GM12878 (cell line): ENCODE data around the gene OR52K2. TPM values are rescaled to one million over a fixed set of nuclear protein-coding genes. Genes with fewer than 3 reads are reported as not detected.

Source experiments
- ATAC-seq: fragments of 200-7000 bp; cut with Tn5 transposase; 3 replicates; pipeline ENCODE4 v1.9.1; 2020; ENCODE audit warnings: mild to moderate bottlenecking, moderate library complexity
- BruUV-seq: library from RNA; stranded (reverse); fragments of 400-500 nt; replicated peaks from 2 replicates; lab custom pipeline; 2021; lab: Mats Ljungman, UMichigan
- CTCF ChIA-PET: fragments of 300-600 bp; sonication (Branson Sonifier 250); formaldehyde crosslinking; extraction: SDS; loops from one replicate; lab custom pipeline; 2021; ENCODE audit warnings: inconsistent platforms; lab: Yijun Ruan, JAX
- POLR2A ChIA-PET: fragments of 350-600 bp; formaldehyde crosslinking; extraction: SDS; loops from one replicate; lab custom pipeline; 2021; ENCODE audit warnings: inconsistent platforms; lab: Charles Lee
- RAD21 ChIA-PET: fragments of 300-600 bp; sonication (Branson Sonifier 250); formaldehyde crosslinking; loops from one replicate; lab custom pipeline; 2023; ENCODE audit warnings: antibody characterized with exemption; ENCODE audit not compliant: unreplicated experiment; lab: Charles Lee
- SMC1A ChIA-PET: fragments of 300-600 bp; sonication (Branson Sonifier 250); formaldehyde crosslinking; loops from one replicate; lab custom pipeline; 2023; ENCODE audit not compliant: unreplicated experiment, uncharacterized antibody; lab: Charles Lee
- DNase-seq: peaks from one replicate; pipeline ENCODE4 v3.0.0-alpha.2; 2011; ENCODE audit warnings: low read depth, low spot score
- FAIRE-seq: peaks from 3 replicates; lab custom pipeline; 2011; peaks lifted over from hg19 to GRCh38; lab: Jason Lieb, UNC
- H2AFZ ChIP-seq: 2 replicates; pipeline ENCODE4 v1.6.0; 2011; ENCODE audit warnings: low read depth, low read length, control low read depth; ENCODE audit not compliant: control insufficient read depth
- H3K27ac ChIP-seq: 2 replicates; pipeline ENCODE4 v1.5.1; 2011; ENCODE audit warnings: control low read depth; ENCODE audit not compliant: control insufficient read depth, insufficient read depth
- H3K27me3 ChIP-seq, 2 experiments: replicated peaks in 1 of 2; 2 replicates each; pipeline versions ENCODE4 v1.6.0 to v1.6.1; 2011; ENCODE audit warnings: low read length in 1 of 2; ENCODE audit not compliant: control insufficient read depth in 2 of 2, insufficient read depth in 2 of 2
- H3K36me3 ChIP-seq, 2 experiments: 2 replicates each; pipeline ENCODE4 v1.5.1; 2011; ENCODE audit warnings: low read length in 1 of 2; ENCODE audit not compliant: control insufficient read depth in 2 of 2, insufficient read depth in 2 of 2
- H3K4me1 ChIP-seq: 2 replicates; pipeline ENCODE4 v1.6.1; 2011; ENCODE audit warnings: mild to moderate bottlenecking, low read length, moderate library complexity, mixed read lengths; ENCODE audit not compliant: control insufficient read depth, insufficient read depth
- H3K4me2 ChIP-seq: 2 replicates; pipeline ENCODE4 v1.6.0; 2011; ENCODE audit warnings: control low read depth; ENCODE audit not compliant: control insufficient read depth, insufficient read depth
- H3K4me3 ChIP-seq: fragments of 200-600 bp; sonication (generic); 2 replicates; pipeline ENCODE4 v1.5.1; 2016
- H3K79me2 ChIP-seq: 2 replicates; pipeline ENCODE4 v1.6.0; 2011; ENCODE audit warnings: low read length; ENCODE audit not compliant: control insufficient read depth, insufficient read depth
- H3K9ac ChIP-seq: 2 replicates; pipeline ENCODE4 v1.8.0; 2011; ENCODE audit warnings: low read length, control low read depth, mixed read lengths; ENCODE audit not compliant: control insufficient read depth, insufficient read depth
- H3K9me3 ChIP-seq: replicated peaks from 3 replicates; pipeline ENCODE4 v1.5.1; 2011; ENCODE audit warnings: mild to moderate bottlenecking, low read length; ENCODE audit not compliant: control insufficient read depth, insufficient read depth
- H4K20me1 ChIP-seq: 2 replicates; pipeline ENCODE4 v1.6.0; 2011; ENCODE audit not compliant: control insufficient read depth, insufficient read depth
- CEBPB ChIP-seq, 2 experiments: fragments of 150-350 bp in 1 of 2; IDR thresholded peaks; 2 replicates each; pipeline ENCODE4 v1.6.1; 2012 to 2014; ENCODE audit warnings: low read depth in 2 of 2, low read length in 2 of 2, borderline replicate concordance in 1 of 2, inconsistent platforms in 1 of 2
- CEBPZ ChIP-seq: fragments of 150-350 bp; IDR thresholded peaks from 2 replicates; pipeline ENCODE4 v1.6.1; 2016; ENCODE audit warnings: low read depth, low read length
- ELK1 ChIP-seq: IDR thresholded peaks from 2 replicates; pipeline ENCODE4 v1.6.1; 2012; ENCODE audit warnings: low read depth, low read length, improper control_type of control experiment
- HCFC1 ChIP-seq: fragments of 150-350 bp; IDR thresholded peaks from 2 replicates; pipeline ENCODE4 v1.6.1; 2014; ENCODE audit warnings: low read length
- HSF1 ChIP-seq: fragments of 150-350 bp; IDR thresholded peaks from 2 replicates; pipeline ENCODE4 v1.6.1; 2014; ENCODE audit warnings: mild to moderate bottlenecking, low read depth, low read length
- NFYB ChIP-seq: IDR thresholded peaks from 2 replicates; pipeline ENCODE4 v1.6.1; 2011; ENCODE audit warnings: low read depth, mild to moderate bottlenecking, low read length, improper control_type of control experiment, moderate library complexity; ENCODE audit not compliant: insufficient read depth
- POU2F2 ChIP-seq: IDR thresholded peaks from 3 replicates; pipeline ENCODE4 v1.6.1; 2011; ENCODE audit warnings: low read depth, mild to moderate bottlenecking, low read length, borderline replicate concordance
- RAD21 ChIP-seq: IDR thresholded peaks from 2 replicates; pipeline ENCODE4 v1.6.1; 2011; ENCODE audit warnings: mild to moderate bottlenecking, low read depth, low read length, moderate library complexity; ENCODE audit not compliant: insufficient read depth
- SPI1 ChIP-seq: IDR thresholded peaks from 2 replicates; pipeline ENCODE4 v1.6.1; 2011; ENCODE audit warnings: low read depth, mild to moderate bottlenecking, low read length, moderate library complexity, borderline replicate concordance; ENCODE audit not compliant: insufficient read depth
- TBL1XR1 ChIP-seq: IDR thresholded peaks from 2 replicates; pipeline ENCODE4 v1.6.1; 2012; ENCODE audit warnings: low read depth, low read length, improper control_type of control experiment
- ZBED1 ChIP-seq: IDR thresholded peaks from 2 replicates; pipeline ENCODE4 v1.6.1; 2016; ENCODE audit warnings: borderline replicate concordance
- ZNF217 ChIP-seq: fragments of 450-650 bp; IDR thresholded peaks from 2 replicates; pipeline ENCODE4 v1.6.1; 2017; ENCODE audit warnings: antibody characterized with exemption, mild to moderate bottlenecking
- ZSCAN29 ChIP-seq: fragments of 450-650 bp; IDR thresholded peaks from 2 replicates; pipeline ENCODE4 v1.6.1; 2017; ENCODE audit warnings: mild to moderate bottlenecking, moderate library complexity
- WGBS: methylation state at CpG from one replicate; pipeline ENCODE4 v1.1.6; 2016; ENCODE audit warnings: low lambda C conversion rate; ENCODE audit not compliant: insufficient replicate concordance, insufficient coverage; ENCODE audit errors: missing lambda C conversion rate; 5-methylcytosine and 5-hydroxymethylcytosine counted together
- in situ Hi-C: fragments of 300-500 bp; cut with MboI; formaldehyde crosslinking; loops from 9 replicates; pipeline ENCODE4 v1.14.3; 2018; ENCODE audit warnings: mixed read lengths
- intact Hi-C: fragments of 100-400 bp; cut with micrococcal nuclease; formaldehyde crosslinking; loops from one replicate; pipeline ENCODE4 v1.14.2; 2022; ENCODE audit not compliant: unreplicated experiment
- polyA plus RNA-seq, 11 experiments: library from polyadenylated mRNA; depleted of rRNA in 4 of 11; unstranded in 6 of 11; stranded (reverse) in 5 of 11; fragments of >200 nt; fragmentation: Nextera tagmentation in 4 of 11; fragmentation: Illumina TruSeq in 1 of 11; extraction: Ambion mirVana in 4 of 11; extraction: Trizol in 1 of 11; gene quantifications; 1 replicate in 1 of 11; 2 replicates in 10 of 11; pipeline versions ENCODE4 v1.2.1 to v1.2.3, GENCODE V29; 2011 to 2016; ENCODE audit warnings: inconsistent platforms in 2 of 11, missing spikeins in 2 of 11, low read depth in 1 of 11
- total RNA-seq, 4 experiments: library from RNA; depleted of rRNA in 3 of 4; stranded (reverse); fragments of >200 nt in 3 of 4; fragmentation: Illumina TruSeq in 1 of 4; extraction: Trizol in 1 of 4; gene quantifications; 2 replicates each; pipeline versions ENCODE4 v1.2.1 to v1.2.3, GENCODE V29; 2013 to 2021
- TF ChIP-seq, protein P1 (sequence below): IDR thresholded peaks from 2 replicates; pipeline ENCODE4 v1.6.1; 2011; ENCODE audit warnings: borderline replicate concordance, low read depth, mild to moderate bottlenecking, moderate library complexity, mixed read lengths, low read length; ENCODE audit not compliant: insufficient read depth; ENCODE audit errors: extremely low read length
- TF ChIP-seq, protein P2 (sequence below): fragments of 450-650 bp; IDR thresholded peaks from 2 replicates; pipeline ENCODE4 v1.6.1; 2018; ENCODE audit warnings: mild to moderate bottlenecking, low read depth, moderate library complexity; ENCODE audit not compliant: partially characterized antibody

Gene OR52K2
- total and polyA plus RNA-seq, 10 of the 15 experiments (the other 5 are each of a cell fraction or from before 2014, with no cell fraction given) = not detected

DNA sequence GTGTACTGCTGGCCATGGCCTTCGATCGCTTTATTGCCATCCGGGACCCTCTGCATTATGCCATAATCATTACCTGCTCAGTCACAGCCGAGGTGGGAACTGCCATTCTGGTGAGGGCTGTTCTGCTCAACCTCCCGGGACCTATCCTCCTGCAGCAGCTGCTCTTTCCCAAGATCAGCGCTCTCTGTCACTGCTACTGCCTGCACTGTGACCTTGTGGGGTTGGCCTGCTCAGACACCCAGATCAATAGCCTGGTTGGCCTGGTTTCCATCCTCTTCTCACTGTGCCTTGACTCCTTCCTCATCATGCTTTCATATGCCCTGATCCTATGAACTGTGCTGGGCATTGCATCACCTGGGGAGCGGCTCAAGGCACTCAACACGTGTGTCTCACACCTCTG, 30.7 kb upstream of the OR52K2 start:
- SMC1A ChIA-PET = no interaction called here
- H2AFZ ChIP-seq = no peak overlapping the region
- RAD21 ChIA-PET = no interaction called here
- no peaks in the 10 kb centered on the region for H3K9me3 ChIP-seq
- 30% methylated on average over 8 of the region's 8 CpGs for WGBS
- in situ Hi-C loops (no loop called here), intact Hi-C loops (no loop called here)
- H3K4me2 ChIP-seq = no peak overlapping the region
- CTCF ChIA-PET = no interaction called here
- no peak overlapping the region for H3K9ac ChIP-seq
- no peak overlapping the region for H3K4me3 ChIP-seq
- BruUV-seq = no TSS peak
- H3K27me3 ChIP-seq = no peaks in the 10 kb centered on the region; a peak in 2 of 4 replicates
- no peak for DNase-seq
- H4K20me1 ChIP-seq = no peaks in the 10 kb centered on the region
- no peaks in the 10 kb centered on the region for H3K36me3 ChIP-seq
- H3K4me1 ChIP-seq = no peaks in the 10 kb centered on the region
- H3K79me2 ChIP-seq = no peaks in the 10 kb centered on the region
- FAIRE-seq = no peak
- POLR2A ChIA-PET = no interaction called here
- ATAC-seq = no peak
- no peak overlapping the region for H3K27ac ChIP-seq
- no peak for TF ChIP-seq ZNF217
- TF ChIP-seq ZBED1 = no peak
- TF ChIP-seq ELK1 = no peak
- no peak for TF ChIP-seq ZSCAN29
- TF ChIP-seq SPI1 = no peak
- no peak for TF ChIP-seq NFYB
- TF ChIP-seq CEBPZ = no peak
- no peak for TF ChIP-seq HSF1
- TF ChIP-seq RAD21 = no peak
- TF ChIP-seq CEBPB (IDR thresholded peaks at IDR 0.05; ENCODE audit: borderline replicate concordance in 1 of 2, low read depth in 2 of 2, low read length in 2 of 2) = no peak
- no peak for TF ChIP-seq POU2F2
- TF ChIP-seq TBL1XR1 = no peak
- TF ChIP-seq, protein P1, sequence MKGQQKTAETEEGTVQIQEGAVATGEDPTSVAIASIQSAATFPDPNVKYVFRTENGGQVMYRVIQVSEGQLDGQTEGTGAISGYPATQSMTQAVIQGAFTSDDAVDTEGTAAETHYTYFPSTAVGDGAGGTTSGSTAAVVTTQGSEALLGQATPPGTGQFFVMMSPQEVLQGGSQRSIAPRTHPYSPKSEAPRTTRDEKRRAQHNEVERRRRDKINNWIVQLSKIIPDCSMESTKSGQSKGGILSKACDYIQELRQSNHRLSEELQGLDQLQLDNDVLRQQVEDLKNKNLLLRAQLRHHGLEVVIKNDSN = no peak
- no peak for TF ChIP-seq HCFC1
- TF ChIP-seq, protein P2, sequence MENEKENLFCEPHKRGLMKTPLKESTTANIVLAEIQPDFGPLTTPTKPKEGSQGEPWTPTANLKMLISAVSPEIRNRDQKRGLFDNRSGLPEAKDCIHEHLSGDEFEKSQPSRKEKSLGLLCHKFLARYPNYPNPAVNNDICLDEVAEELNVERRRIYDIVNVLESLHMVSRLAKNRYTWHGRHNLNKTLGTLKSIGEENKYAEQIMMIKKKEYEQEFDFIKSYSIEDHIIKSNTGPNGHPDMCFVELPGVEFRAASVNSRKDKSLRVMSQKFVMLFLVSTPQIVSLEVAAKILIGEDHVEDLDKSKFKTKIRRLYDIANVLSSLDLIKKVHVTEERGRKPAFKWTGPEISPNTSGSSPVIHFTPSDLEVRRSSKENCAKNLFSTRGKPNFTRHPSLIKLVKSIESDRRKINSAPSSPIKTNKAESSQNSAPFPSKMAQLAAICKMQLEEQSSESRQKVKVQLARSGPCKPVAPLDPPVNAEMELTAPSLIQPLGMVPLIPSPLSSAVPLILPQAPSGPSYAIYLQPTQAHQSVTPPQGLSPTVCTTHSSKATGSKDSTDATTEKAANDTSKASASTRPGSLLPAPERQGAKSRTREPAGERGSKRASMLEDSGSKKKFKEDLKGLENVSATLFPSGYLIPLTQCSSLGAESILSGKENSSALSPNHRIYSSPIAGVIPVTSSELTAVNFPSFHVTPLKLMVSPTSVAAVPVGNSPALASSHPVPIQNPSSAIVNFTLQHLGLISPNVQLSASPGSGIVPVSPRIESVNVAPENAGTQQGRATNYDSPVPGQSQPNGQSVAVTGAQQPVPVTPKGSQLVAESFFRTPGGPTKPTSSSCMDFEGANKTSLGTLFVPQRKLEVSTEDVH = no peak
